HG02981 (cell line): Measurements from ENCODE around the gene POLR2H.

Experiments
- ATAC-seq: cut with Tn5 transposase; IDR thresholded peaks from one replicate; pipeline ENCODE4 v1.9.1; 2021; ENCODE audit warnings: mild to moderate bottlenecking, moderate library complexity; ENCODE audit not compliant: unreplicated experiment

The POLR2H gene

GRCh38 chr3:184361532-184361931, at the start of gene POLR2H, which contains the start of gene CLCN2:
Gene POLR2H, plus strand, starts transcription at chr3:184361710. Its CDS starts 1,783 bp downstream, at chr3:184363493.
Gene CLCN2, minus strand, starts transcription at chr3:184361605. Its CDS starts 126 bp downstream, at chr3:184361479.
- peak; percentile 35 for ATAC-seq

GRCh38 chr3:184314363-184314699, 47.2 kb upstream of the POLR2H start, which contains the start of gene EIF4G1:
Gene EIF4G1, plus strand, starts transcription at chr3:184314606. Its CDS starts 1,191 bp downstream, at chr3:184315797.
- peak; percentile 79 for ATAC-seq

GRCh38 chr3:184314700-184315542, 46.6 kb upstream of the POLR2H start:
- peak; percentile 60 for ATAC-seq

- ATAC-seq, result peak; percentile 0
Observed at GRCh38 chr3:184315543-184315867, 46.0 kb upstream of the POLR2H start.

- no peak for ATAC-seq
Observed at GRCh38 chr3:184315871-184316661, 45.4 kb upstream of the POLR2H start.

GRCh38 chr3:184316792-184317191, 44.7 kb upstream of the POLR2H start:
- no peak for ATAC-seq

- ATAC-seq, result no peak
Observed at GRCh38 chr3:184317201-184317600, 44.3 kb upstream of the POLR2H start.

- no peak for ATAC-seq
Observed at GRCh38 chr3:184320104-184320445, 41.4 kb upstream of the POLR2H start.

GRCh38 chr3:184321666-184322065, 39.8 kb upstream of the POLR2H start:
- no peak for ATAC-seq

- ATAC-seq, result no peak
Observed at GRCh38 chr3:184322731-184323487, 38.6 kb upstream of the POLR2H start.

GRCh38 chr3:184323696-184324095, 37.8 kb upstream of the POLR2H start:
- no peak for ATAC-seq

GRCh38 chr3:184325269-184325668, 36.2 kb upstream of the POLR2H start:
- ATAC-seq, result no peak

- no peak for ATAC-seq
Observed at GRCh38 chr3:184325715-184326369, 35.7 kb upstream of the POLR2H start.

- ATAC-seq, result no peak
Observed at GRCh38 chr3:184327171-184327570, 34.3 kb upstream of the POLR2H start.

- no peak for ATAC-seq
Observed at GRCh38 chr3:184328516-184328915, 33.0 kb upstream of the POLR2H start.

GRCh38 chr3:184332370-184333090, 29.0 kb upstream of the POLR2H start:
- ATAC-seq, result no peak

- ATAC-seq, result no peak
Observed at GRCh38 chr3:184333190-184333589, 28.3 kb upstream of the POLR2H start.

GRCh38 chr3:184333700-184334099, 27.8 kb upstream of the POLR2H start:
- no peak for ATAC-seq

- ATAC-seq, result no peak
Observed at GRCh38 chr3:184334470-184335158, 26.9 kb upstream of the POLR2H start.

GRCh38 chr3:184335291-184335660, 26.2 kb upstream of the POLR2H start:
- no peak for ATAC-seq
